ENCODE measurements around the gene RPS6KA5. TPM values are rescaled to one million over a fixed set of nuclear protein-coding genes. Genes with fewer than 3 reads are reported as not detected.
"Not testable (repeated sequence)": the region's sequence is repeated elsewhere in the genome, so short reads cannot be mapped to it uniquely, and the experiment has no call there.

RPS6KA5 gene
- total RNA-seq, 2 experiments from 2014 or later: 18.8 to 19.3 TPM

DNA sequence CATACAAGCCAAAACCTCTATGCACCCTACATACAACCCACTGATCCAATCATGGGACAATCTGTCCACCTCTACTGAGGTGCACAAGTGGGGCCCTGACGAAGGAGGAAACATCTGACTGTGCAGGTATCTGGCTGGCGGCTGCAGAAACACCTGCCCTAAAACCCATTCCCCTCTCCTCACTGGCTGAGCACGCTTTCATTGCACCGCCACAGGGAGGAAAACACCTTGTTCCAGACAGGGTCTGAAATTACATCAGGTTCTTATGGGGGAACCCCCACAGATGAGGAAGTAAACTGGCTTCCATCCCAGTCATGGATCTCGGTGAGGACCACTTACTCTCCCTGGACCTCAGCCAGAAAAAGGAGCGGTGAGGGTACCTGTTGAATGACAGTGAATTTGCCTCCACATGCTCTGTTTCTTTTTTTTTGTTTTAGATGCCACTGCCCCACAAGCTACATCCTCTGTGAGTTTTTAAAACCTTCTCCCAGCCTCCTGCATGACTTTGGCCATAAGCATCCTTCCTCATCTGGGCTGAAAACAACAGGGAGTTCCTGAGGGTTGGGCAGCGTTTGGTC, 29.6 kb upstream of the RPS6KA5 start:
- Mint-ChIP-seq H3K4me3 (no peak overlapping the region), H3K9me3 (no peaks in the 10 kb centered on the region), H3K27me3 (no peaks in the 10 kb centered on the region), H3K36me3 (no peaks in the 10 kb centered on the region), H3K4me1 (ENCODE audit: low read depth) (peaks cover 11% of the 10 kb centered on the region), H3K27ac (no peak overlapping the region)
- no peak for DNase-seq
- intact Hi-C loops (cut with micrococcal nuclease): no loop called here
- ChIA-PET POLR2A (no interaction called here), CTCF (no interaction called here)

DNA sequence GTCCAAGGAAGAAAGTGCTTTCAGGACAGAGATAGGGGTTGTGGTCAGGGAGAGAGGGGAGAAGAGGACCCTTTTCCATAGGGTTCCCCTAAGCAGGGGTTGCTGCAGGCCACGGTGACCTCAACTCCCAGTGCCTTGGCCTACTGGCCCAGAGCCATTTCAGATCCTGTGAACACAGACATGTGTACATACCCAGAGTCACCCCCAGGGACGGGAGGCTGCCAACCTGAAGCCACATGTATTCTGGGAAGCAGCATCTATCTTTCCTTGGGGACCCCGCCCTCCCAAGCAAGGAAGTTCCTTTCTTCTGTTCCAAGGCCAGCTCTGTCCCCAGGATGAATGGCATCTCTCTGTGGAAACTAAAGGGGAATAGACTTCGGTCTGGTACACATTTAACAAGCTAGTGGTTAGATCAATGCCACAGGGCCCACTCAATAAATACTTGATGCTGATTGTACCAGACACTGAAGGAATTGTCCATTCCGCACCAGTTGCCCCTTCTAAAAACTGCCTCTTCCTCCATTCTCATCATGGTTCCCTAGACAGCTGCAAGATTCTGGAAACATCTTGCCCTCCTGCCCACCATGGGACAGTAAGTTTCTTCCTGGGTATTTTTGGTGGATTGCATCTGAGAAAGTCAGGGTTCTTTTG, 28.3 kb upstream of the RPS6KA5 start:
- Mint-ChIP-seq H3K27me3 (no peaks in the 10 kb centered on the region), H3K4me1 (ENCODE audit: low read depth) (peaks cover 11% of the 10 kb centered on the region), H3K36me3 (no peaks in the 10 kb centered on the region), H3K27ac (no peak overlapping the region), H3K9me3 (no peaks in the 10 kb centered on the region), H3K4me3 (no peak overlapping the region)
- ChIA-PET CTCF (interaction anchor here (0.7 kb wide), 1 partner anchor 1660 kb away, joined by 3 read pairs; the partner anchor contains the start of gene LGMN), POLR2A (no interaction called here)
- DNase-seq: no peak
- intact Hi-C loops (cut with micrococcal nuclease): no loop called here

DNA sequence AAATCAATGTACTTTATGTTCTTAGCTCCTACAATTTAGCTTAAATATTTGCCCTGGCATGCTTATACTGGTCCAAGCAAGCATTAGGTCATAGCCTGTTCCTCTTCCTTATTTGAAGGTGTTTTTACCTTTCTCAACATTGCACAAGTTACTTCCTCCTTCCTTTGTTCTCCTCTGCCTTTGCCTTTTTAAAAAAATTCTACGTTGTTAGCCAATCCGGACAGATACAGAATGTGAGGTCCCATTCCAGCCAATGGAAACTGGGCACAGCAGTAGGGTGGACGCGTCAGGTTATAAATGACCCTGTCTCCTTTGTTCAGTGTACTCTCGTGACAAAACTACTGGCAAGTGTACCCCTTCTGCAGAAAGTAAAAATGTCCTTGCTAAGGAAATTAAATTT, 27.0 kb upstream of the RPS6KA5 start:
- H3K27me3 Mint-ChIP-seq; H3K36me3 Mint-ChIP-seq; DNase-seq; H3K9me3 Mint-ChIP-seq; H3K4me3 Mint-ChIP-seq; CTCF ChIA-PET; intact Hi-C loops (cut with micrococcal nuclease); H3K27ac Mint-ChIP-seq; POLR2A ChIA-PET; H3K4me1 Mint-ChIP-seq (ENCODE audit: low read depth): not testable (repeated sequence)

DNA sequence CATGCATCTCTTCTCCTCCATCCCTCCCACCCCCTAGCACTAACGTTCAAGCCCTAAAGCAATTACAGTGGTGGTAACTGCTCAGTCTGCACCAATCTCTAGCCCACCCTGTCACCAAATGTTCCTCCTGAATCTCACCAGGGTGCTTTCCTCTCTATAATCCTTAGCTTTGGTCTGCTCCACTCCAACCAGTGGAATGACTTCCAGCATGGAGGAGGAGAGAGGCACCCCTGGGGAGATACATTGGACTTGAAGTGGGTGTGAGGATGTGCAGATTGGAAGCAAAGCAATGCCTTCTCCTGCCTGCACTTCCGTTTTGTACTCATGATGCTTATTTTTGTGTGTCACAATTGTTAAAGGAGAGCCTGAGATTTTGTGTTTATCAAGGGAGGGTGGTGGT, 24.1 kb upstream of the RPS6KA5 start:
- CTCF ChIA-PET: no interaction called here

DNA sequence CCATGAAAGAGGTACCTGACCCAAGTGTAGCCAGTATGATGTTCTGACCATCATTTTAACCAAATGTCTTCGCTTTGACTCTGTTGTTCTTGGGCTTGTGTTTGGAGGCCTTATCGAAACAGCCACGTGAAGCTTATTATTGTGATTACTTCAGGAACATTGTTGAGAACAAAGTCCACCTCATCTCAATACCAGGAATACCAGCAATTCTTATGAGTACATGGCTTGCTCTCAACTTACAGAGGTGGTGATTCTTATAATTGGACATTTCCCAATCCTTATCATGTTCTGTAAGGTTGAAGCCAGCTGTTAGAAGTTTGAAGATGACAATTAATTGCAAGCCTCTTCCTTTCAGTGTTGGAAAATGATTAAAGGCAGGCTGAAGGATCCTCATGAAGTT, 21.8 kb upstream of the RPS6KA5 start:
- intact Hi-C loops (cut with micrococcal nuclease): no loop called here
- no peaks in the 10 kb centered on the region for H3K9me3 Mint-ChIP-seq
- no peak overlapping the region for H3K27ac Mint-ChIP-seq
- no peaks in the 10 kb centered on the region for H3K27me3 Mint-ChIP-seq
- CTCF ChIA-PET: interaction anchor here (1.2 kb wide), 1 partner anchor 33 kb away, joined by 5 read pairs; no protein-coding TSS in a partner anchor
- peaks cover 20% of the 10 kb centered on the region for H3K4me1 Mint-ChIP-seq (ENCODE audit: low read depth)
- POLR2A ChIA-PET: no interaction called here
- no peak overlapping the region for H3K4me3 Mint-ChIP-seq
- no peak for DNase-seq
- H3K36me3 Mint-ChIP-seq: no peaks in the 10 kb centered on the region

More for the DNA sequence above, 24.1 kb upstream of the RPS6KA5 start:
- DNase-seq: no peak
- POLR2A ChIA-PET: interaction anchor here (0.7 kb wide), 1 partner anchor 241 kb away, joined by 3 read pairs; no protein-coding TSS in a partner anchor
- Mint-ChIP-seq H3K27me3 (no peaks in the 10 kb centered on the region), H3K36me3 (no peaks in the 10 kb centered on the region), H3K27ac (no peak overlapping the region), H3K4me1 (ENCODE audit: low read depth) (peaks cover 8% of the 10 kb centered on the region), H3K9me3 (no peaks in the 10 kb centered on the region), H3K4me3 (no peak overlapping the region)
- intact Hi-C loops (cut with micrococcal nuclease): no loop called here

DNA sequence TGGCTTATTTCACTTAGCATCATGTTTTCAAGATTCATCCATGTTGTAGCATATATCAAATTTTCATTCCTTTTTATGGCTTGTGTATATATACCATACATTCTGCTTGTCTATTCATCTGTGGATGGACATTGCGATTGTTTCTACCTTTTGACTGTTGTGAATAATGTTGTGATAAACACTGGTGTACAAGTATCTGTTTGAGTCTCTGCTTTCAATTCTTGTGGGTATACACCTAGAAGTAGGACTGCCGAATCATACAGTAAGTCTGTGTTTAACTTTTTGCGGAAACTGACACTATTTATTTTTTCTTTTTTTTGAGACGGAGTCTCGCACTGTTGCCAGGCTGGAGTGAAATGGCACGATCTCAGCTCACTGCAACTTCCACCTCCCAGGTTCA, 19.6 kb upstream of the RPS6KA5 start:
- Mint-ChIP-seq H3K36me3 (no peaks in the 10 kb centered on the region), H3K27me3 (no peaks in the 10 kb centered on the region), H3K9me3 (no peaks in the 10 kb centered on the region), H3K4me1 (ENCODE audit: low read depth) (peaks cover 30% of the 10 kb centered on the region), H3K27ac (peak overlapping the region; percentile 7), H3K4me3 (no peak overlapping the region)
- no peak for DNase-seq
- ChIA-PET POLR2A (interaction anchor here (2.6 kb wide), 1 partner anchor 34 kb away, joined by 22 read pairs; the partner anchor contains the start of gene DGLUCY), CTCF (interaction anchor here (0.9 kb wide), 1 partner anchor 93 kb away, joined by 4 read pairs; no protein-coding TSS in a partner anchor)
- intact Hi-C loops (cut with micrococcal nuclease): no loop called here

DNA sequence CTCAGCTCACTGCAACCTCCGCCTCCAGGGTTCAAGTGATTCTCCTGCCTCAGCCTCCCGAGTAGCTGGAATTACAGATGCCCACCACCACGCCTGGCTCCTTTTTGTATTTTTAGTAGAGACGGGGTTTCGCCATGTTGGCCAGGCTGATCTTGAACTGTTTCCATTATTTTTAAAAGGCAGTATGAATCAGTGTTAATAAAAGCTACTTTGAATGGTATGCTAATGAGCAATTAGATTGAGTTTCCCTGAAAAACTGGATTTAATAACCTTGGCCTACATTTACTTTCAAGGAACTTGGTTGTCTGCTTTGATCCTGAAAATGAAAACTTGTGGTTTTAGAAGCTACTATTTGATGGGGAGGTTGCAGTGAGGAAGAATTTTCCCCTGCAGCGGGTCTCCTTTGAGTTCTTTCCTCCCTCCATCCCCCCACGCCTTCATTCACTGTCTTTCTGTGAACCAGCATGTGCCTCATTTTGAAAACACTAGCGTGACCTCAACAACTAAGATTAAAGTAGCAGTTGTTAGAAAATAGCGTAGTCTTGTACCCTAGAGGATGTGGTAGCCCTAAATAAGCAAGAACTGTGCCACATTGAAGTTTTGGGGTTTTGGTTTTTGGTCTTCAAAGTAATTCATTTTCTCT, 17.8 kb upstream of the RPS6KA5 start:
- peak; percentile 76 for DNase-seq
- H3K27me3 Mint-ChIP-seq: no peaks in the 10 kb centered on the region
- peak overlapping the region; percentile 87 for H3K27ac Mint-ChIP-seq
- H3K9me3 Mint-ChIP-seq: no peaks in the 10 kb centered on the region
- intact Hi-C loops (cut with micrococcal nuclease): loop anchor here (1.0 kb wide), 4 partner anchors 11 to 56 kb away; partner anchors contain the start of gene DGLUCY
- H3K4me1 Mint-ChIP-seq (ENCODE audit: low read depth): peaks cover 30% of the 10 kb centered on the region
- peak overlapping the region; percentile 13 for H3K4me3 Mint-ChIP-seq
- ChIA-PET POLR2A (interaction anchor here (1.3 to 2.6 kb wide), 5 partner anchors 15 to 109 kb away, joined by 7 to 22 read pairs (median 9); partner anchors contain the start of genes DGLUCY and RPS6KA5), CTCF (interaction anchor here (0.5 to 2.3 kb wide), 9 partner anchors 15 to 1406 kb away, joined by 3 to 10 read pairs (median 5); partner anchors contain the start of genes DGLUCY and RPS6KA5)
- no peaks in the 10 kb centered on the region for H3K36me3 Mint-ChIP-seq

DNA sequence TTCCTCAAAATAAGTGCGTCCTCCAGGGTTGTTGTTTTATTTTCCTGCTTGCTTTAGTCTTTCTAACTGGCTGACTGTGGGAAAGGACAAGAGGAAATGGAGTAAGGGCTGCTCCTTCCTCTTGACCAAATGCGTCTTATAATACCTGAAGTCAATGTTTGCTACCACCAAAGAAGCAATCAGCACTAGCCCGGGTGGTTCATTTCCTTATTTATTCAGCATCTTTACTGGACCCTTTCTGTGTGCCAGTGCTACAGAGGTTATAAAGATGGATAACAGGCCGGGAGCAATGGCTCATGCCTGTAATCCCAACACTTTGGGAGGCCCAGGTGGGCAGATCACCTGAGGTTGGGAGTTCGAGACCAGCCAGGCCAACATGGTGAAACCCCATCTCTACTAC, 15.1 kb upstream of the RPS6KA5 start:
- H3K4me1 Mint-ChIP-seq (ENCODE audit: low read depth): peaks cover 30% of the 10 kb centered on the region
- intact Hi-C loops (cut with micrococcal nuclease): no loop called here
- no peak overlapping the region for H3K4me3 Mint-ChIP-seq
- CTCF ChIA-PET: no interaction called here
- DNase-seq: no peak
- POLR2A ChIA-PET: no interaction called here
- no peaks in the 10 kb centered on the region for H3K9me3 Mint-ChIP-seq
- H3K27ac Mint-ChIP-seq: no peak overlapping the region
- no peaks in the 10 kb centered on the region for H3K27me3 Mint-ChIP-seq
- H3K36me3 Mint-ChIP-seq: no peaks in the 10 kb centered on the region

DNA sequence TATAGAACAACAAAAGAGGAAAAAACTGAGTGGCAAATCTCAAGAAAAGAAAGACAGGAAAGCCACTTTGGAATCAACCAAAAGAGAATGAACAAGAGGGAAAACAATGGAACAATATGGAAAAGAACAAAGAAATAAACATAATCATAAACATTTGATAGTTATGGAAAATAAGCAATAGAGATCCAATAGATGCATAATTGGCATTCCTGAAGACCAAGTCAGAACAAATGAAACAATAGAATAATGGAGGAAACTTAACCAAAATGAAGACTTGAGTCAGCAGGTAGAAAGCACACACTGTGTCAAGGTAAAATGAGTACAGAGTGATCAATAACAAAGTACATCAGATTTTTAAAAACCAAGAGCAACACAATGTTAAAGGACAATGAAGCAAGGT, 10.1 kb upstream of the RPS6KA5 start:
- POLR2A ChIA-PET: no interaction called here
- Mint-ChIP-seq H3K4me1 (ENCODE audit: low read depth) (peaks cover 38% of the 10 kb centered on the region), H3K9me3 (no peaks in the 10 kb centered on the region), H3K4me3 (no peak overlapping the region), H3K27me3 (no peaks in the 10 kb centered on the region), H3K27ac (no peak overlapping the region), H3K36me3 (peaks cover 2% of the 10 kb centered on the region)
- intact Hi-C loops (cut with micrococcal nuclease): no loop called here
- DNase-seq: no peak
- CTCF ChIA-PET: no interaction called here

DNA sequence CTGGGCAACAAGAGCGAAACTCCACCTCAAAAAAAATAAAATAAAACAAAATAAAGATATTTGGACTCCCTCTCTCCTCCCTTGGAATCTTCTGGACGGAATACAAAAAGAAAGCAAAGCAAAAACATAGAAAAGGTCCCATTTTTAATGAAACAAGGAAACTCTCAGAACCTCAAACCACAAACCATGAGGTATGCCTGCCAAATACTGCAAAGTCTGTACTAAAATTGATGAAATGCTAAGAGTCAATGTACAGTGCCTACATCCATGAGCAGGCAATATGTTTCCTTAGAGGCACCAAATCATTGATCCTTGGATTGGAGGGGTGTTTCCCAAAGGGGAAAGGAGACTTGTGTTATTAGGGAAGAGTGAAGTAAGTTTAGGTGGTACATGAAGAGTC, 8.2 kb upstream of the RPS6KA5 start:
- POLR2A ChIA-PET: interaction anchor here (0.6 kb wide), 1 partner anchor 46 kb away, joined by 3 read pairs; no protein-coding TSS in a partner anchor
- H3K27ac Mint-ChIP-seq: peak overlapping the region; percentile 65
- no peaks in the 10 kb centered on the region for H3K9me3 Mint-ChIP-seq
- CTCF ChIA-PET: no interaction called here
- H3K4me3 Mint-ChIP-seq: no peak overlapping the region
- peaks cover 54% of the 10 kb centered on the region for H3K4me1 Mint-ChIP-seq (ENCODE audit: low read depth)
- DNase-seq: no peak
- intact Hi-C loops (cut with micrococcal nuclease): no loop called here
- no peaks in the 10 kb centered on the region for H3K27me3 Mint-ChIP-seq
- peaks cover 4% of the 10 kb centered on the region for H3K36me3 Mint-ChIP-seq

DNA sequence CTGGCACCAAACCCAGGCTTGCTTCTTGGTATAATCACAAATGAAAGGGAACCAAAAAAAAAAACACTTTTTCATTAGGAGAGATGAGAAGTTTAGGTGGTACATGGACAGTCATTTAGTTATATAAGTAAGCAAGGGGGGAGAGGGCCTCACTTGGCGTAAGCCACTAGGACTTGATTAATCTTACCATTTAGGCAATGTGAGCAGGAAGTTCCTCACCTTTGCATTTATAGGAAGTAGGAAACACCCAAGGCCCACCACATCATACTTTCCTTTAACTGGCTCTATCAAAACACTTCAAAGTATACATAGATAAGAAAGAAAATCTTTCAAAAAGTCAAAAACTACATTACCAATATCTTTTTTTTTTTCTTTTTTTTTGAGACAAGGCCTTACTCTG, 6.7 kb upstream of the RPS6KA5 start:
- no peak overlapping the region for H3K4me3 Mint-ChIP-seq
- ChIA-PET CTCF (no interaction called here), POLR2A (interaction anchor here (9.9 kb wide), 1 partner anchor 48 kb away, joined by 116 read pairs; the partner anchor contains the start of gene DGLUCY)

DNA sequence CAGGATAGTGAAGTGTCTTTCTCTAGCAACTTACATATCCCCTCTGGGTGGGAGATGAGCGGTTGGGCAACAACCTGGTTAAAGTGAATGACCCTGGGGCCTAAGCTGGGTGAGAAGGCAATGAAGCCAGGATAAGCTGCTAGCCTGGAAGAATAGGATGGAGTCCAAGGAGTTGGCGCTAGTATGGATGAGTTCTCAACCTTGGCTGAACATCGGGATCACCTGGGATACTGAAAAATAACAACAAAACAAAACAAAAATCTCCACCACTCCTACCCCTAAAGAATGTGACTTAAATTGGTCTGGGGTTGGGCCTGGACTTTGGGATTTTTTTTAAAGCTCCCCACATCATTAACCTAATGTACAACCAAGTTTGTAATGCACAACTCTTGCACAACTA, 4.8 kb upstream of the RPS6KA5 start:
- ChIA-PET POLR2A (interaction anchor here (0.8 to 9.9 kb wide), 2 partner anchors 34 to 50 kb away, joined by 4 to 116 read pairs; partner anchors contain the start of gene DGLUCY), CTCF (interaction anchor here (0.9 to 1.2 kb wide), 2 partner anchors 74 to 108 kb away, joined by 4 read pairs; no protein-coding TSS in a partner anchor)
- DNase-seq: no peak
- peaks cover 4% of the 10 kb centered on the region for H3K36me3 Mint-ChIP-seq
- no peaks in the 10 kb centered on the region for H3K27me3 Mint-ChIP-seq
- intact Hi-C loops (cut with micrococcal nuclease): no loop called here
- H3K4me3 Mint-ChIP-seq: no peak overlapping the region
- H3K27ac Mint-ChIP-seq: peak overlapping the region; percentile 58
- peaks cover 64% of the 10 kb centered on the region for H3K4me1 Mint-ChIP-seq (ENCODE audit: low read depth)
- H3K9me3 Mint-ChIP-seq: no peaks in the 10 kb centered on the region

More for the DNA sequence above, 6.7 kb upstream of the RPS6KA5 start:
- intact Hi-C loops (cut with micrococcal nuclease): loop anchor here (1.0 kb wide), 2 partner anchors 11 to 47 kb away; partner anchors contain the start of gene DGLUCY
- H3K4me1 Mint-ChIP-seq (ENCODE audit: low read depth): peaks cover 66% of the 10 kb centered on the region
- peaks cover 4% of the 10 kb centered on the region for H3K36me3 Mint-ChIP-seq
- no peaks in the 10 kb centered on the region for H3K9me3 Mint-ChIP-seq
- H3K27ac Mint-ChIP-seq: peak overlapping the region; percentile 65
- DNase-seq: peak; percentile 66
- no peaks in the 10 kb centered on the region for H3K27me3 Mint-ChIP-seq
